ENCODE results near the gene SND1. TPM values are rescaled to one million over a fixed set of nuclear protein-coding genes. Genes with fewer than 3 reads are reported as not detected.

SND1 gene
- total and polyA plus RNA-seq, 2 of the 4 experiments (the other 2 are of a cell fraction) = 154 to 294 TPM

GRCh38 chr7:127974446-127975035 lies 322.5 kb downstream of the SND1 start:
- no peak for DNase-seq
- Histone ChIP-seq H2BK20ac (ENCODE audit: low read depth, low read length) (no peak overlapping the region), H3K27me3 (ENCODE audit: control insufficient read depth, insufficient read depth, low read length) (no peaks in the 10 kb centered on the region), H3K36me3 (ENCODE audit: control insufficient read depth, insufficient read depth, low read length) (peaks cover 8% of the 10 kb centered on the region), H3K56ac (ENCODE audit: extremely low read depth, insufficient read depth, low read length) (no peak overlapping the region), H3K9ac (ENCODE audit: low read depth, low read length) (no peak overlapping the region), H4K8ac (ENCODE audit: low read depth in 2 of 2, low read length in 2 of 2) (no peak overlapping the region), H4K91ac (ENCODE audit: insufficient read depth, low read depth, low read length) (no peak overlapping the region), H3K14ac (replicated peaks; ENCODE audit: low read depth, low read length) (no peak overlapping the region), H3K9me3 (ENCODE audit: control insufficient read depth, insufficient read depth, low read length) (peaks cover 6% of the 10 kb centered on the region), H2BK15ac (ENCODE audit: low read depth, low read length) (no peak overlapping the region), H2AK5ac (ENCODE audit: low read depth, low read length) (no peak overlapping the region), H3K4me2 (ENCODE audit: low read depth, low read length) (no peak overlapping the region), H3K27ac (ENCODE audit: insufficient read depth, low read length) (no peak overlapping the region), H2AFZ (replicated peaks; ENCODE audit: low read length, poor library complexity) (no peak overlapping the region), H3K4me1 (ENCODE audit: control insufficient read depth, insufficient read depth, low read length) (no peaks in the 10 kb centered on the region), H2BK120ac (ENCODE audit: low read depth, low read length) (no peak overlapping the region), H2BK5ac (ENCODE audit: low read depth, low read length, poor library complexity, severe bottlenecking) (no peak overlapping the region), H2AK9ac (replicated peaks; ENCODE audit: low read depth, low read length, poor library complexity) (no peak overlapping the region), H3K9me1 (ENCODE audit: insufficient read depth, low read length) (no peaks in the 10 kb centered on the region), H3K4me3 (ENCODE audit: insufficient read depth, low read depth, low read length) (no peak overlapping the region), H4K5ac (ENCODE audit: low read depth, low read length) (no peak overlapping the region), H3K4ac (ENCODE audit: low read depth, low read length) (no peak overlapping the region), H4K20me1 (ENCODE audit: insufficient read depth, low read length) (peaks cover 13% of the 10 kb centered on the region; the same call in 1 of the 2 replicates), H3K18ac (ENCODE audit: low read depth, low read length) (no peak overlapping the region), H3K79me1 (ENCODE audit: low read depth in 1 of 2, low read length in 2 of 2) (peaks cover 22 to 40% of the 10 kb centered on the region in 2 experiments), H3K23ac (ENCODE audit: low read depth, low read length) (no peak overlapping the region)
- in situ Hi-C loops (cut with MboI; ENCODE audit: low sequenced_read_pairs) (no loop called here), dilution Hi-C loops (cut with HindIII; ENCODE audit: low sequenced_read_pairs, unreplicated experiment) (no loop called here), intact Hi-C loops (cut with micrococcal nuclease) (no loop called here)
- no peak for ATAC-seq (ENCODE audit: low read depth)
- ChIA-PET CTCF (interaction anchor here (1.1 kb wide), 1 partner anchor 19 kb away, joined by 3 read pairs; no protein-coding TSS in a partner anchor), POLR2A (ENCODE audit: unreplicated experiment) (no interaction called here)
- no TSS peak for BruUV-seq (replicated peaks)
- WGBS, 2 experiments (ENCODE audit: extremely low coverage in 2 of 2, insufficient read length in 1 of 2) = no CpG with 5 or more reads among the region's 5 CpGs
- TF ChIP-seq ELK1 (IDR thresholded peaks at IDR 0.05; ENCODE audit: borderline replicate concordance, low read depth, low read length) (no peak), NFE2L2 (IDR thresholded peaks at IDR 0.05; ENCODE audit: low read depth, low read length) (no peak), CTCF (conservative IDR thresholded peaks at IDR 0.05; ENCODE audit: low read depth, low read length) (no peak), CHD1 (IDR thresholded peaks at IDR 0.05; ENCODE audit: low read depth, low read length) (no peak), RAD21 (IDR thresholded peaks at IDR 0.05; ENCODE audit: low read length) (no peak), USF2 (IDR thresholded peaks at IDR 0.05; ENCODE audit: low read depth, low read length) (no peak), RCOR1 (IDR thresholded peaks at IDR 0.05; ENCODE audit: insufficient replicate concordance, low read length) (no peak), CEBPB (IDR thresholded peaks at IDR 0.05; ENCODE audit: low read depth, low read length) (no peak), MAFK (IDR thresholded peaks at IDR 0.05; ENCODE audit: low read depth, low read length) (no peak), MXI1 (IDR thresholded peaks at IDR 0.05; ENCODE audit: borderline replicate concordance, low read depth, low read length) (no peak), SMC3 (IDR thresholded peaks at IDR 0.05; ENCODE audit: low read depth, low read length) (no peak), BHLHE40 (IDR thresholded peaks at IDR 0.05; ENCODE audit: low read depth, low read length) (no peak), FOS (IDR thresholded peaks at IDR 0.05; ENCODE audit: low read depth, low read length) (no peak), POLR2A (IDR thresholded peaks at IDR 0.05; ENCODE audit: low read depth, low read length) (no peak), RFX5 (IDR thresholded peaks at IDR 0.05; ENCODE audit: low read depth, low read length) (no peak), MAZ (IDR thresholded peaks at IDR 0.05; ENCODE audit: borderline replicate concordance, low read depth, low read length) (no peak)
